ENCODE measurements around the gene SNAPC5.
"Not testable (repeated sequence)": the region's sequence is repeated elsewhere in the genome, so short reads cannot be mapped to it uniquely, and the experiment has no call there.

SNAPC5 gene

GRCh38 chr15:66489179-66489791, 8.3 kb downstream of the SNAPC5 start:
- DNase-seq, result no peak

- no peak for DNase-seq
These were observed 9.0 kb downstream of the SNAPC5 start for GRCh38 chr15:66488525-66488924.

GRCh38 chr15:66486887-66487286, 10.7 kb downstream of the SNAPC5 start:
- no peak for DNase-seq

- no peak for DNase-seq
These were observed 12.9 kb downstream of the SNAPC5 start for GRCh38 chr15:66484539-66485112.

- no peak for DNase-seq
These were observed 14.4 kb downstream of the SNAPC5 start for GRCh38 chr15:66483131-66483566.

- no peak for DNase-seq
These were observed 15.0 kb downstream of the SNAPC5 start for GRCh38 chr15:66482539-66482938.

DNA sequence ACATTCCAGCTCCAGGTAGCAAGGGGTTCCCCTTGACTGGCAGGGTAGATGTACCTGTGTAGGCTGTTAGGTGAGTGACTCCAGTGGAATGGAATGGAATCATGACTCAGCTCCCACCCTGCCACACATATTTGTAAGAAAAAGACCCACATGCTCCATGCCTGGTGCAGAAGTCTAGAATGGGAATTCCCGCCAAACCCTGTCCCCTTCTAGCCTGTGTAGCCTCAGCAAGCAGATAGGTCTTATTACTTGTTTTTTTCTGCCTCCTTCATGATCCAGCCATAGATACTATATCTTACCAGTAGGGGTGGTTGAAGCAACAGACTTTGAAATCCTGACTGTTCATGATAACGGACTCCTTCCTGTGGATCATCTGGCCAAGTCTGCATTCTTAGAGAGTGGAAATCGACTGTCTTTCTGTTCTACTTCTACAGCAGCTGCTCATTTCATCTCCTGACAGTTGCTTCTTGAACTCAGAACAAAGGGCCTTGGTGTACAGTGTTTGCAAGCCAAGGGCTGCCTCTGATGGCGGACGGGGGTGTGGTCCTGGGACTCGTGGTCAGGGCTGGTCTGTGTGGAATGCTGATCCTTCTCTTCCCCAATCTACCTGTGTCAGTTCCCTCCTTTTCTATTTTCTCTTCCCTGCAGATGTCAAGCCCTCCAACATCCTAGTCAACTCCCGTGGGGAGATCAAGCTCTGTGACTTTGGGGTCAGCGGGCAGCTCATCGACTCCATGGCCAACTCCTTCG, 16.3 kb downstream of the SNAPC5 start:
- DNase-seq, result no peak

GRCh38 chr15:66480267-66480666, 17.3 kb downstream of the SNAPC5 start:
- DNase-seq, result no peak

DNA sequence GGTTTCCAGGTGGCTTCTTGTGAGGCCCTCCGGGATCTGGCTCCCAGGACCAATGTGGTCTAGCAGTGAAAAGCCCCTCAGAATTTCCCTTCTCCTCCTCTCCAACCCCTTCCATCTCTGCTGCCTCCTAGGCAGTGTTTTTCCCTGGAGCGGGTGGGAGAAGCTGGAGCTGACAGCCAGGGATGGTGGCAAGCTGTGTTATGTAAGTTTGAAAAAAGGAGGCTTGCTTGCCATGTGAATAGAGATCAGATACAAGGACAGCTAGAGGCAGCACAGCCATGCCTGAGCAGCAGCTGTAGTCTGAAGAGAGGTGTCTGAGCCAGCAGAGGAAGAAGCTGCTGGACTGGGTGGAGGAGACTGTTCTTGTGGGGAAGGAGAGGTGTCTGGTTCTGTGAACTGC, 20.6 kb downstream of the SNAPC5 start:
- DNase-seq, result no peak

DNA sequence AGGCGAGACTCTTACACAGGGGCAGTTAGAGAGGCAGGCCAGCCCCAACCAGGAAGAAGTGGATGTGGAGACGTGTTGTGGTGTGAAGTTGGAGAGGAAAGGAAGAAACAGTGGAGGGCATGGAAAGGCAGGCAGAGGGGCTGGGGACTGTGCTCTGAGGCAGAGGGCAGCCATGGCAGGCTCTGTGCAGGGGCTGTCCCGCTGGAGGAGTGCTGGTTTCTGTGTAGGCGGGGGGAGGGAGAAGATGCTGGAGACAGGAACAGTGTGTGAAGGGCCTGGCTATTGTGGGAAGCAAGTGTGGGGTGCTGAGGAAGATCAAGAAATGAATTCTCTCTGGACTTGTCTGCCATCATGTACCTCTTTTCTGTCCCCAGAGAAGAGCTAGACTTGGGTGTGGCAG, 21.0 kb downstream of the SNAPC5 start:
- DNase-seq, result no peak

DNA sequence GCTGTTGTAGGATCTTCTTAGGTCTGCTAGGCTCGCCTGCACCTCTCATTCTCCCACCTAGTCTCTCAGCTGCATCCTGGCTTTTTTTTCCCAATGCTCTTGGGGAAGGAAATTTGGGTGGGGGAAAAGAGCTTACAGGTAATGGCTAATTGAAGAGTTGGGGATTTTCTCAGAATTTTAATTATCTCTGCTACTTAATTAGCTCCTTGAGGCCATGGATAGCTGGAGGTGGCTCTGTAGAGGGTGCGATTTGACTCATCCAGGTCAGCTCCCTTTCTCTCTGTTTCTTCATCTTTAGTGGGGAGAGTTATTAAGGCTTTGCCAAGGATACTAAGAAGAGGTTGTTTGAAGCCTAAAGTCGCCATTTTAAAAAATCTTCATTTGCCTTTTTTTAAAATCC, 22.6 kb downstream of the SNAPC5 start:
- no peak for DNase-seq

GRCh38 chr15:66474135-66474534, 23.4 kb downstream of the SNAPC5 start:
- DNase-seq, result no peak

DNA sequence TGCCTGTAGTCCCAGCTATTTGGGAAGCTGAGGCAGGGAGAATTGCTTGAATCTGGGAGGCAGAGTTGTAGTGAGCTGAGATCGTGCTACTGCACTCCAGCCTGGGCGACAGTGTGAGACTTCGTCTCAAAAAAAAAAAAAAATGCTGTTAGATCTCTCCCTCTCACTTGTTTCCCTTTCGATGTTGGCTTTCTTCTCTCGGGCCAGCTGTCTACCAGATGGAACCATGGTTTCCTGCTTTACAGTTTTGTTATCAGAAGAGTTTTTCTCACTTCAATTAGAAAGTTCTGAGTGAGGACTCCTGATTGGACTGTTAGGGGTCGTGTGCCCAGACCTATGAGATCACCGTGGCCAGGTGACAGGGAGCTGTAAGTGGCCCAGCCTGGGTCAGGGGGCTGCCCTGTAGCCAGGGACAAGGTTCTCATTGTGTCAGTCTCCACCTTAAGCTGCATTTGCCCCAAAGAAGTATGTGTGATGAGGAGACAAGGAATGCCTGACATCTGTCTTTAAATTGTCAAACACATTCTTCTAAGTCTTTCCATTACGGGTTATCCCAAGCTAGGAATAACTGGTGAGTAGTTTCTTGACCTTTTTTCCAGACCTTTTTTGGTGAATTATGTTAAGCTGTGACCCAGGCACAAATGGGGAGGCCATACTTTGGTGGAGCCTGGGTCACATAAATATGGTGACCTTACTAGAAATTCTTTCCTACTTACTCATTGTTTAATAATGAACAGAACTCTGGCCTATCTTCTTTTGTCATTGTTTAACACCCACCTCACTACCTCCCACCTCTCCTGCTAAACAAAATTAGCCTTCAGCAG, 25.2 kb downstream of the SNAPC5 start:
- DNase-seq, result peak; percentile 56 to 76

- not testable (repeated sequence) for DNase-seq
These were observed 26.7 kb downstream of the SNAPC5 start for GRCh38 chr15:66470825-66471224.

- not testable (repeated sequence) for DNase-seq
These were observed 30.2 kb downstream of the SNAPC5 start for GRCh38 chr15:66467162-66468040.

DNA sequence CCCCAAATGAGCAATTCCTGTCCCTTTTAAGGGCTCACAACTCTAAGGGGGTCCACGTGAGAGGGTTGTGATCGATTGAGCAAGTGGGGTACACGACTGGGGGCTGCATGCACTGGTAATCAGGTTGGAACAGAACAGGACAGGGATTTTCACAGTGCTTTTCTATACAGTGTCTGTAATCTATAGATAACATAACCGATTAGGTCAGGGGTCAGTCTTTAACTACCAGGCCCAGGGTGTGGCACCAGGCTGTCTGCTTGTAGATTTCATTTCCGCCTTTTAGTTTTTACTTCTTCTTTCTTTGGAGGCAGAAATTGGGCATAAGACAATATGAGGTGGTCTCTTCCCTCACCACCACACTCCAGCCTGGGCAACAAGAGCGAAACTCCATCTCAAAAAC, 32.3 kb downstream of the SNAPC5 start:
- DNase-seq, result not testable (repeated sequence)

GRCh38 chr15:66462627-66463026, 34.9 kb downstream of the SNAPC5 start:
- no peak for DNase-seq

- DNase-seq, result no peak
These were observed 35.6 kb downstream of the SNAPC5 start for GRCh38 chr15:66461917-66462316.

- not testable (repeated sequence) for DNase-seq
These were observed 36.3 kb downstream of the SNAPC5 start for GRCh38 chr15:66461294-66461693.

DNA sequence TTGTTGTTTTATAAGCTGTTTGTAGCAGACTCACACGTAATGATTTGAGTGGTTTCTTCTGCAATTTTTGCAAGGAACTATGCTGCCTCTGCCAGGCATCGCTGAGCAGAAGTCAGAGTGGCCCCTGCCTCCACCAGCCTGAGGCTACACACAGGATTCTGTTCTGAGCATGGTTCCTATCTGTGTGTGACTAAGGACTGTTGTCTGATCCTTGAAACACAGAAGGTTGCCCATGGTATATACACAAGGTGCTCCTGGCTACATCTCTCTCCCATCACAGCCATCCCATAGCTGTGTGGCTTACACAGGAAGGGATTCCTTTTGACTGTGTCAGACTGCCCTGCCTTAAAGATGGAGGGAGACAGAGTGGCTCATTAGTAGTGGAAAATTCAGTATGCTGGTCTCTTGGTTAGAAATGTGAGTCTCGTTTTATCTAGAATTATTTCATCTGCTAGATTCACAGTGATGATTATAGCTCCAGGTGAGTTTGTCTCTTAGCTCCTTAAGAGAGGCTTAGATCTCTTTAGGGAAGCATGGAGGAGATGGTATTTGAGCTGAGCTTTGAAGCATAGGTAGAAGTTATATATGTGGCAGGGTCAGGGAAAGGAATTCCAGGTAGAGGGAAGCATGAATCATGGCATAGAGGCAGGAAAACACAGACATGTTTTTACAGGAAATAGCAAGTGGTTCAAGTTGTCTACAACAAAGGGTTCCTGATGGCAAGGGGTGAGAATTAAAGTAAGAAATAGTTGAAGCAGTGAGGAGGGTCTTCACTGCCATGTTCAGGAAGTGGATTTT, 37.5 kb downstream of the SNAPC5 start:
- no peak for DNase-seq

DNA sequence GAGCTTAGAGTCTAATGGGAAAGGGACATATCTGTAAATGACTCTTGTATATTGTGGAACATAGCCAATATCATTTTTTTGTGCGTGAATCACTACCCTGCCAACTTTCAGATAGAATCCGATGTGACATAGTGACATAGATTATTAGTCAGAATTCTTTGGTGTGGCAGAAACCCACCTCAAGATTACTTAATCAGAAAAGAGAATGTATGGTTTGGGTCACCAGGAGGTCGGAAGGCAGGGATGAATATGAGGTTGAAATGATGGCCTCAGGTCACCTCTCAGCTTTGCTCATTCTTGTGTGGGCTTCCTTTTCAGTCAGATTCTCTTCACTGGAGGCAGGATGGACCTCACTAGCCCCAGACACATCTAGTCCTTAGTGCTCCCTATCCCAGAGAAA, 41.4 kb downstream of the SNAPC5 start:
- DNase-seq, result no peak

Measured in CD4-positive, alpha-beta T cell treated with Interleukin-4 for 1 hour (primary cell).